Transverse colon (tissue), 4 donors: Measurements from ENCODE around the gene KLB. TPM values are rescaled to one million over a fixed set of nuclear protein-coding genes. Genes with fewer than 3 reads are reported as not detected.
"Not testable (repeated sequence)": the region's sequence is repeated elsewhere in the genome, so short reads cannot be mapped to it uniquely, and the experiment has no call there.

Source experiments
- DNase-seq: peaks from one replicate; pipeline ENCODE4 v3.0.0-alpha.2; 2019
- H3K27ac ChIP-seq, 4 donors: fragments of 200-600 bp; sonication (generic); 2 replicates each; pipeline ENCODE4 v1.5.1; 2016 to 2018; ENCODE audit warnings: inconsistent platforms in 4 of 4
- H3K27me3 ChIP-seq: fragments of 200-600 bp; sonication (generic); 2 replicates; pipeline ENCODE4 v1.5.1; 2017; ENCODE audit warnings: inconsistent platforms
- H3K36me3 ChIP-seq, 4 donors: fragments of 200-600 bp; sonication (generic); 2 replicates each; pipeline ENCODE4 v1.5.1; 2017 to 2019; ENCODE audit warnings: inconsistent platforms in 4 of 4
- H3K4me1 ChIP-seq, 4 donors: fragments of 200-600 bp; sonication (generic); 2 replicates each; pipeline ENCODE4 v1.5.1; 2017 to 2020; ENCODE audit warnings: inconsistent platforms in 4 of 4
- H3K4me3 ChIP-seq, 4 donors: fragments of 200-600 bp; sonication (generic); 1 replicate in 1 of 4; 2 replicates in 3 of 4; pipeline versions ENCODE4 v1.5.1 to v1.6.1; 2017 to 2019; ENCODE audit warnings: inconsistent platforms in 4 of 4
- H3K9me3 ChIP-seq, 2 donors: fragments of 200-600 bp; sonication (generic); 2 replicates each; pipeline ENCODE4 v1.5.1; 2017 to 2019; ENCODE audit warnings: inconsistent platforms in 2 of 2
- CTCF ChIP-seq, 5 experiments: fragments of 200-600 bp in 3 of 5; fragments of 450-650 bp in 2 of 5; sonication (generic) in 3 of 5; IDR thresholded peaks; 1 replicate in 2 of 5; 2 replicates in 3 of 5; pipeline ENCODE4 v1.5.1; 2016 to 2017; ENCODE audit warnings: antibody characterized with exemption in 5 of 5, inconsistent platforms in 3 of 5, mild to moderate bottlenecking in 2 of 5, moderate library complexity in 1 of 5
- EP300 ChIP-seq: sonication (generic); formaldehyde crosslinking; IDR thresholded peaks from one replicate; pipeline ENCODE4 v1.6.1; 2017; ENCODE audit warnings: antibody characterized with exemption, low read depth
- POLR2A ChIP-seq: fragments of 450-650 bp; IDR thresholded peaks from one replicate; pipeline ENCODE4 v1.6.1; 2016; ENCODE audit warnings: antibody characterized with exemption, mild to moderate bottlenecking, moderate library complexity
- POLR2AphosphoS5 ChIP-seq, 3 donors: sonication (generic); formaldehyde crosslinking; IDR thresholded peaks; one replicate each; pipeline ENCODE4 v1.6.1; 2016; ENCODE audit warnings: antibody characterized with exemption in 3 of 3
- WGBS, 2 donors: methylation state at CpG; one replicate each; pipeline ENCODE4 v1.1.5; 2018; ENCODE audit warnings: low coverage in 1 of 2; 5-methylcytosine and 5-hydroxymethylcytosine counted together
- in situ Hi-C, 4 donors: fragments of 200-750 bp; cut with MboI; loops; one replicate each; pipeline versions ENCODE4 v1.15.0 to v1.15.1; 2017; ENCODE audit warnings: low sequenced_read_pairs in 3 of 4, low pct_ligation_motif_present in 1 of 4, low pct_unique_long_range_greater_than_20kb in 1 of 4
- intact Hi-C: fragments of 100-400 bp; cut with DNase I; formaldehyde crosslinking; loops from one replicate; pipeline ENCODE4 v1.15.1; 2023; ENCODE audit warnings: low total_unique reads
- total RNA-seq, 4 donors: library from RNA; depleted of rRNA; stranded (reverse); fragments of >200 nt; gene quantifications; one replicate each; pipeline ENCODE4 v1.1.0, GENCODE V29; 2016

Gene KLB
- total RNA-seq, 4 donors from 2014 or later: 0.37 to 2.5 (median 0.79) TPM; not detected in 1

GRCh38 chr4:39456946-39457763 is 50.4 kb downstream of the KLB start:
- no peak for DNase-seq
- no peaks in the 10 kb centered on the region for H3K9me3 ChIP-seq
- in situ Hi-C loops: no loop called here
- H3K4me1 ChIP-seq: peaks cover 0 to 31% (median 21%) of the 10 kb centered on the region in 4 donors
- WGBS, 2 donors: 42 to 45% methylated on average over 7 to 10 of the region's 10 CpGs
- intact Hi-C loops: no loop called here
- H3K36me3 ChIP-seq: peaks cover 0 to 56% (median 21%) of the 10 kb centered on the region in 4 donors
- H3K4me3 ChIP-seq: peak overlapping the region in 3 of 4 donors; percentile 62 to 70 (median 69)
- no peaks in the 10 kb centered on the region for H3K27me3 ChIP-seq
- TF ChIP-seq EP300 (no peak), CTCF (IDR thresholded peaks at IDR 0.05) (no peak), POLR2AphosphoS5 (IDR thresholded peaks at IDR 0.05) (no peak), POLR2A (no peak)
- H3K27ac ChIP-seq: peak overlapping the region; percentile 94 to 98 (median 96)

GRCh38 chr4:39458161-39458504 is 51.4 kb downstream of the KLB start:
- Histone ChIP-seq H3K4me3 (peak overlapping the region; percentile 62 to 84 (median 70)), H3K36me3 (peaks cover 0 to 53% (median 23%) of the 10 kb centered on the region in 4 donors), H3K27ac (peak overlapping the region; percentile 94 to 98 (median 96)), H3K4me1 (peaks cover 0 to 31% (median 21%) of the 10 kb centered on the region in 4 donors)
- H3K9me3 ChIP-seq, DNase-seq, H3K27me3 ChIP-seq, in situ Hi-C loops, intact Hi-C loops: not testable (repeated sequence)
- 0 to 1% methylated on average over 1 to 13 of the region's 13 CpGs for WGBS, 2 donors

- intact Hi-C loops: no loop called here
- no peaks in the 10 kb centered on the region for H3K27me3 ChIP-seq
- TF ChIP-seq EP300: no peak
- peak; percentile 99 for TF ChIP-seq POLR2AphosphoS5 (IDR thresholded peaks at IDR 0.05)
- peak in 1 of 5 experiments; percentile 25 for TF ChIP-seq CTCF (IDR thresholded peaks at IDR 0.05)
- TF ChIP-seq POLR2A: peak; percentile 98
- 0% methylated on average over 3 to 46 of the region's 55 CpGs for WGBS, 2 donors
- DNase-seq: peak; percentile 97
- H3K27ac ChIP-seq: peak within 1 kb of the TSS; percentile 94 to 98 (median 96)
- in situ Hi-C loops: no loop called here
- peak within 1 kb of the TSS; percentile 62 to 84 (median 70) for H3K4me3 ChIP-seq
- H3K4me1 ChIP-seq: peaks cover 0 to 31% (median 21%) of the 10 kb centered on the region in 4 donors
- H3K36me3 ChIP-seq: peaks cover 0 to 53% (median 23%) of the 10 kb centered on the region in 4 donors
- no peaks in the 10 kb centered on the region for H3K9me3 ChIP-seq
Observed at GRCh38 chr4:39458505-39459300, 52.0 kb downstream of the KLB start, which contains the start of the genes LIAS and RPL9. Gene LIAS, plus strand, starts transcription at chr4:39459056. Its CDS starts 62 bp downstream, at chr4:39459118. Gene RPL9, minus strand, starts transcription at chr4:39458922. Its CDS starts 483 bp downstream, at chr4:39458439.

- 40% methylated on average over 2 of the region's 2 CpGs; no CpG with 5 or more reads in 1 of the 2 donors for WGBS, 2 donors
- Histone ChIP-seq H3K9me3 (no peaks in the 10 kb centered on the region), H3K4me1 (peaks cover 0 to 26% (median 7%) of the 10 kb centered on the region in 4 donors), H3K36me3 (peaks cover 0 to 22% (median 8%) of the 10 kb centered on the region in 4 donors), H3K27ac (peak overlapping the region in 2 of 4 donors; percentile 18 to 63), H3K27me3 (no peaks in the 10 kb centered on the region), H3K4me3 (no peak overlapping the region)
- TF ChIP-seq CTCF (IDR thresholded peaks at IDR 0.05): no peak
- TF ChIP-seq POLR2AphosphoS5 (IDR thresholded peaks at IDR 0.05): peak in 1 of 3 donors; percentile 37
- in situ Hi-C loops (loop anchor here in 1 of 4 donors (10.0 kb wide), 1 partner anchor 170 kb away; the partner anchor contains the start of gene SMIM14), intact Hi-C loops (loop anchor here (10.0 kb wide), 1 partner anchor 510 kb away; the partner anchor contains the start of gene PDS5A)
- DNase-seq: no peak
Observed at GRCh38 chr4:39464886-39465501, 58.3 kb downstream of the KLB start.
